GM21390 (cell line): ENCODE data around the gene TBK1.

Source experiments
- ATAC-seq: cut with Tn5 transposase; IDR thresholded peaks from one replicate; pipeline ENCODE4 v1.9.1; 2021; ENCODE audit not compliant: unreplicated experiment

TBK1 gene

DNA sequence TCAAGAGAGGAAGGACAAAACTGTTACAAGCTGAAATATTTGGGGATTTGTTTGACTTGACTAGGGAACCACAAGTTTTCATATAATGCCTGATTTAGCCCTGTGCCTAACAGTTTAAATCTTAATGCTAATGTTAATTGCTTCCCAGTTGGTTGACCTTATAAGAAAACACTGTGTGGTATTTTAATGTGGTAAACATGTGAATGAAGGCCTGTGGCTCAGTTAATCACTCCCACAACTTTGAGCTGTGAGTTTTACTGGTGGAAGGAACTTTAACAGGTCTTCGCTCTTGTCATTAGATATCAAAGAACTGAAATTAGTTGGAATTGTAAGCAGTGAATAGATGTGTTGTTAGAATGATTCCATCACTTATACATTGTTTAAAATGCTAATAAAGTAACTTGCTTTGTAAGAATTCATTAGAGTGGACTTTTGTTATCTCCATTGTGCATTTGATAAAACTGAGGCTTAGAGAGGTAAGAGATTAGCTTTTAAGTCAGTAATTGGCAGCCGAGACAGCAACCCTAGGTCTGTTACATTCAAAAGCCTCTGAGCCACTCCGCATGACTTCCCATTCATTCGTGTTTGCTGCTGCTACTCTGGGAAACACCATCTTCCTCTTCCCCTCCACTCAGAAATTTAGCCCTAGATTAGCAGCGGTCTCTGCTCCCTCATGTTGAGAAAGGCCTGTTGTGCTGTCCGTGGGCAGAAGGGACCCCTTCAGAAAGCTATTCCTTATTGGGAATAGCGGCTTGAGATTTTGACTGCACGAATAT lies 1.0 kb upstream of the TBK1 start:
- no peak for ATAC-seq

GRCh38 chr12:64452559-64453329 lies 824 bp downstream of the TBK1 start:
- peak; percentile 1 for ATAC-seq

- ATAC-seq, result no peak
These were observed 3.6 kb downstream of the TBK1 start for GRCh38 chr12:64455506-64455905.

- no peak for ATAC-seq
These were observed 4.2 kb downstream of the TBK1 start for GRCh38 chr12:64456119-64456518.

GRCh38 chr12:64457032-64457431 lies 5.1 kb downstream of the TBK1 start:
- ATAC-seq, result no peak

GRCh38 chr12:64457466-64457865 lies 5.5 kb downstream of the TBK1 start:
- no peak for ATAC-seq

GRCh38 chr12:64457923-64458322 lies 6.0 kb downstream of the TBK1 start:
- ATAC-seq, result no peak

DNA sequence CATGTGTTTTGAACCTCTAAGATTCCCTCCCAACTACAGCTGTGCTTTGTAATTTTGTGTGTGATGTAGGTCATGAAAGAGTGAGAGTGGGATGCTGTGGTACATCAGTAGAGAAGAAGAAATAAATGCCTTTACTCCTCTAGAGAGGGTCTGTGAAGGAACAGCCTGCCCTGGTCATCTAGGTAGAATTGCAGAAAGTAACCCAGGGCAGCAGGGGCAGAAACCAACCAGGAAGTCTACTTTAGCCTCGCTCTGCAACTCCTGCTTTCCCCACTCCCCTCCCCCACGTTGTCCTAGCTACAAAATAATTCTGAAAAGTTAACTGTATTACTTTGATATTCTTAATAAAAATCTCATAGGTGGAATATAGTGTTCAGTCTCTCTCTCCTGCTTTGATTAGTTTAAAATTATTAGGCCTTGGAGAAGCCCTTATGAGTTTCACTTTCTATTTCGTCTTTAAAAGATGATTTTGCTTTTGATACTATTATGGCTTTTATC lies 7.5 kb downstream of the TBK1 start:
- no peak for ATAC-seq

DNA sequence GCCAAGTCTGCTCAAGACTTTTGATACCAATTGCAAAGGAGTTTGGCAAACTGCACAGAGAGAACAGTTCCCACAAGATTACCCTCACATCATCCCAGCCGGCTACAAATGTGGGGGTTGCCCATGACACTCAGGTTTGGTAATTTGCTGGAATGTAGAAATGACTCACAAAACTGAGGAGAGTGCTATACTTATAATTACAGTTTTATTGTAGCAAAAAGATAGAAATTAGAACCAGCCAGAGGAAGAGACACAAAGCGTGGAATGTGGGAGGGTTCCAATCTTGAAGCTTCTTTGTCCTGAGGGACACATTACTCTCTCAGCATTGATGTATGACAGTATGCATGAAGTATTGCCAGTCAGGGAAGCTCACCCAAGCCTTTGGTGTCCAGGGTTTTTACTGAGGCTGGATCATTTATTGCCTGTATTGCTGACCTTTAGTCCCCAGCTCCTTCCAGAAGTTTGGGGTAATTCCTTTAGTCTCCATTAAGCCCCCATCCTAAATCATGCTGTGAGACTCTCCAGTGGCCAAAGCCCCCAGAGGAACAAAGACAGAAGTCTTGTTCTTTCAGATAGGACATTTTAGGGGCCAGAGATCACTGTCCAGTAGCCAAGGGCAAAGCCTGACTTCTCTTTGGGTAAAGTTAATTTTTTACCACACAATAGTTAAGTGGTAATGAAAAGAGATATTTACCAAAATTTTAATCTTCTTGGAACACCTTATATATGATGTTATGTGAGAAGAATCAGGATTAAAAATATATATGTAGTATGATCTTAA lies 9.9 kb downstream of the TBK1 start:
- no peak for ATAC-seq

GRCh38 chr12:64466178-64466577 lies 14.3 kb downstream of the TBK1 start:
- no peak for ATAC-seq

- ATAC-seq, result no peak
These were observed 17.0 kb downstream of the TBK1 start for GRCh38 chr12:64468966-64469365.

DNA sequence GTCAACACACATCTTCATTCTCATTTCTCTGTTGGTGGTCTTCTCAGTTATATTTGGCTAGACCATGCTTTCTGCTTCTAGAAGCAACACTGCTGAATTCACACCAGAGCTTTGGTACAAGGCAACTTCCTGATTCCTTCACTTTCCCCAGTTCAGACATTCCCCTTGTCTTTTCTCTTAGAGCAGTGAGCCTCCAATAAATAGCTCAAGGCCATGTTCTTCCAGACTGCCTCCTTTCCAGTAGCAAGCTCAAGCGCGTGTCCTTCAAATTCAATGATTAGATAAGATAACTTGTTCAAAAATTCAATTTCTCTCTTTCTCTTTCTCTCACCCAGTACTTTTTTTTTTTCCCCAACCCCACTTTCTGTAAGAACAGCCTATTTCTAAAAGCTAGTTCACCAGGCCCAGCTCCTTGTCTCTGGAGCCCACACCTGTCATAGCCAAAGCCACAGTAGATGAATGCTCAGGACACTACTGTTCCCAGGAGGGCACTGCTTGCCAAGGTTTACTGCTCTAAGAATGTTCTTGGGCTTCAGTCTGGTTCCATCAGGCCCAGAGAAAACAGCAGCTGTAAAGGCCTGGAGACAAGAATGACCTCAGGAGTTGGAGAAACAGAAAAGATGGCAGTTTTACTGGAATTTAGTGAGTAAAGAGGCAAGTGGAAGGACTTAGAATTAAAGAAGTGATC lies 17.7 kb downstream of the TBK1 start:
- ATAC-seq, result no peak

DNA sequence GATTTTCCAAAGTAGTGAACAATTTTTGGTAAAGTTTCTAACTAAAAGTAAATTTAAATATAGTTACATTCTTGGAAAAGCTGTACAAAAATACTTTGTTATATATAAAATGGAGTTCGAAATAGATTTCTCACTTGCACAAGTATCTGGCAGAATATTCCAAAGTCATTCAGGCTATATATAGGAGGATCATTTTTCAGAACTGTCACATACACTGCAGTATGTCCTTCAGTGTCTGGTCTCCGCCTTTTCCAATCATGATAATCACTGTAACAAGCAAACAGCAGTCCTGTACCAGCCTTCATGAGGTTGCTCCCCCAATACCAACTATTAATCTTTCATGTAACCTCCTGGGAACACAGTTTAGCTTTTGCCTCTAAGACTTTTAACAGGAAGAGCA lies 18.6 kb downstream of the TBK1 start:
- ATAC-seq, result no peak

- no peak for ATAC-seq
These were observed 21.3 kb downstream of the TBK1 start for GRCh38 chr12:64473176-64473575.

DNA sequence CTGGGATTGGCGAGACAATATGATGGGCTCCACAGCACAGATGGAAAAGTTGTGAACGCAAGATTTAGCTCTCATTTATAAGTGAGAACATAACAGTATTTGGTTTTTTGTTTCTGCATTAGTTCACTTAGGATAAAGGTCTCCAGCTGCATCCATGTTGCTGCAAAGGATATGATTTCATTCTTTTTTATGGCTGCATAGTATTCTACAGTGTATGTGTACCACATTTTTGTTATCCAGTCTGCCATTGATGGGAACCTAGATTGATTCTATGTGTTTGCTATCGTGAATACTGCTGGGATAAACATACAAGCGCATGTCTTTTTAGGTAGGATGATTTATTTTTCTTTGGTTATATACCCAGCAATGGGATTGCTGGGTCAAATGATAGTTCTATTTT lies 23.6 kb downstream of the TBK1 start:
- ATAC-seq, result no peak

DNA sequence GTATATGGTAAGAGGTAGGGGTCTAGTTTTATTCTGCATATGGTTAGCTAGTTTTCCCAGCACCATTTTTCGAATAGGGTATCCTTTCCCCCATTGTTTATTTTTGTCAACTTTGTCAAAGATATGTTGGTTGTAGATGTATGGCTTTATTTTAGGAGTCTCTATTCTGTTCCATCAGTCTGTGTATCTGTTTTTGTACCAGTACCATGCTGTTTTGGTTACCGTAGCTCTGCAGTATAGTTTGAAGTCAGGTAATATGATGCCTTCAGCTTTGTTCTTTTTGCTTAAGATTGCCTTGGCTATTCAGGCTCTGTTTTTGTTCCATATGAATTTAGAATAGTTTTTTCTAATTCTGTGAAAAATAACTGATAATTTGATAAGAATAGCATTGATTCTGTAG lies 24.9 kb downstream of the TBK1 start:
- ATAC-seq, result no peak

DNA sequence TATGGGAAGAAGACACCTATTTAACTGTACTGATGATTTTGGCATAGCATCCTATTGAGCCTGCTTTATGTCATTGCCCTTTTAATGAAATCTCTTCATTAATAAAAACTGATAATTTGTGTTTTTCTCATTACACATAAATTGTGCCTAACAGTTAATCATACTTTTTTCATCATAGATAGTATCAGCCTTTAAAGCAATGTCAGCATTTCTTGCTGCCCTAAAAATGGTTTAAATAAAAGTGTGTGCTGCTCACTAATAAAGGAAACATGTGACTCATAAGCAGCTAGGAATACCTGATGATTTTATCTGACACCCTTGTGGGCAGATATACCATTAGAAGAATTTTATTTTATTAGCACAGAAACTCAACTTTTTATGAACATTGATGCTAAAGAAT lies 26.7 kb downstream of the TBK1 start:
- ATAC-seq, result no peak

- no peak for ATAC-seq
These were observed 28.2 kb downstream of the TBK1 start for GRCh38 chr12:64480148-64480547.

GRCh38 chr12:64486657-64487056 lies 34.7 kb downstream of the TBK1 start:
- no peak for ATAC-seq

GRCh38 chr12:64491718-64492117 lies 39.8 kb downstream of the TBK1 start:
- ATAC-seq, result no peak

- no peak for ATAC-seq
These were observed 41.6 kb downstream of the TBK1 start for GRCh38 chr12:64493513-64493912.
